HG02763 (cell line): ENCODE results near the gene KCNK16.

ENCODE experiments used
- ATAC-seq: cut with Tn5 transposase; IDR thresholded peaks from one replicate; pipeline ENCODE4 v1.9.1; 2021; ENCODE audit warnings: mild to moderate bottlenecking, moderate library complexity; ENCODE audit not compliant: unreplicated experiment

KCNK16 gene

DNA sequence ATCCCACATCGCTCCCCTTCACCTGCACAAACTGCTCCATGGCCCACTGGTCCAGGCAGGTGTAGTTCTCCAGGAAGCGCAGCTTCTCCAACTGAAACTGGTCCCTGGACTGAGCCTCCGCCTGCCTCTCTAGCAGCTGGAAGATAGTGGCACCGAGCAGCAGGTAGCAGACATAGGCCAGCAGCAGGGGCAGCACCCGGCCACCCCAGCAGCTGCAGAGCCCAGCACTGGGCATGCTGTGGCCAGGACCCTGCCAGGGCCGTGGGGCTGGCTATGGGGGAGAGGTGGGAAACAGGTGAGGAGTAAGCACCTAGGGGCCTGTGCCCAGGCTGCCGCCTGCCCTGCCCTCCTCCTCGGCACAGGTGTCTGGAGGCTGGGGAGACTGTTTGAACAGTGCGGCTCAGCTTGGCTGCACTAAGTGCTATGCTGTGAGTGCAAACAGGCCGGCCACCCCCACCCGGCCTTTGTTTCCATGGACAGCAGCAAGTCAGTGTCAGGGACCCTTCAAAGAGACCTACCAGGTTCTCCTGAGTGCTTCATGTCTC is at the start of gene KCNK16:
Gene KCNK16 (minus strand): TSS at position 397 of the 545 bp plus-strand sequence. CDS start 162 bp downstream, at position 235.
- ATAC-seq: no peak

DNA sequence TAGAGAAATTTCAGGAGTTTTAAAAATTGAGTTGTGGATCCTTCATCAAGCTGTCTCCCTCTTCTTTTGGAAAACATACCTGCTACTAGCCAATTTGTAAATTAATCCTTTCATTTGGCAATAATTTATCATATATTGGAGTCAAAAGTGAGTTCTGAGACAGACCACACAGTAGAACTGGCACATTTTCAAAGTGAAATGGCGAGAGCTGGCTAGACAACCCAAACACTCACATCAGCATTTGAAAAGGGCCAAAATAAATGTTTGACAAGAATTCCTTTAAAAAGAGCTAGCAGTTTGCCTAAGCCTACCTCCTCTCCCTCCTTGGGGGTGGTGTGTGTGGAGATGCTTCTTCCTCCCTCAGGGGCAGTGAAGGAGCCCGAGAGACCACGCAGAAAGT is 47.9 kb upstream of the KCNK16 start:
- no peak for ATAC-seq

- no peak for ATAC-seq
These were observed 47.5 kb upstream of the KCNK16 start for GRCh38 chr6:39369987-39370386.

GRCh38 chr6:39367700-39368099 is 45.2 kb upstream of the KCNK16 start:
- ATAC-seq: no peak

DNA sequence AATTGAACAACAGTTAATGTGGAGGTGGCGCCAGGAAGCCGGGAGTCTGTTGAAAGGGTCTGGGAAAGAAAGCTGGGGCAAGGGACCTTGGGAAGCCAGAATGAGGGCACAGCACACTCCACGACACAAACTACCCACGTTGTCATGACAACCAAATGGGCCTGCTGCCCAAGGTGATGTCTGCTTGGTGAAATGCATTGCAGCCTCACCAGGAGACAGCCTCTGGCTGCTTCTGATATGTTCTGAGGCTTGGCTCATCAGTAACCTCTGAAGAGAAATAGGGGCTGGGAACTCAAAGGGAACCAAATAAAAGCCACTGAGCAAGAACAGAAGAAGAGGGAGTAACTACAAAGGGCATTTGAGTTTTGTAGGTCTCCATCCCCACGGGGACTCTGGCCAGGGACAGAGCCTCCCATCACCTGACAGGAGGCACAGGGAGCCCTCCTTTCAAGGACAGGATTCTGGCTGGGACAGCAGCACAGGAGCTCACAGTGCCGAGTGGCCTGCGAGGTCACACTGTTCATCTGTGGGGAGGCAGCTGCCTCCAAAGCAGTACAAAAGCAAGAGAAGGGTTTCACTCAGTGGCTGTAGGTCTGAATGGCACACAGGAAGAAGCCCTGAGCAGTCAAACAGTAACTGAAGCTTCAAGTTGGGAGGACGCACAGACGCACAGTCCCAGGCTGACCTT is 44.6 kb upstream of the KCNK16 start:
- no peak for ATAC-seq

GRCh38 chr6:39365281-39366074 is 43.0 kb upstream of the KCNK16 start:
- ATAC-seq: no peak

GRCh38 chr6:39363280-39363679 is 40.8 kb upstream of the KCNK16 start:
- ATAC-seq: no peak

GRCh38 chr6:39362487-39362865 is 40.0 kb upstream of the KCNK16 start:
- ATAC-seq: no peak

DNA sequence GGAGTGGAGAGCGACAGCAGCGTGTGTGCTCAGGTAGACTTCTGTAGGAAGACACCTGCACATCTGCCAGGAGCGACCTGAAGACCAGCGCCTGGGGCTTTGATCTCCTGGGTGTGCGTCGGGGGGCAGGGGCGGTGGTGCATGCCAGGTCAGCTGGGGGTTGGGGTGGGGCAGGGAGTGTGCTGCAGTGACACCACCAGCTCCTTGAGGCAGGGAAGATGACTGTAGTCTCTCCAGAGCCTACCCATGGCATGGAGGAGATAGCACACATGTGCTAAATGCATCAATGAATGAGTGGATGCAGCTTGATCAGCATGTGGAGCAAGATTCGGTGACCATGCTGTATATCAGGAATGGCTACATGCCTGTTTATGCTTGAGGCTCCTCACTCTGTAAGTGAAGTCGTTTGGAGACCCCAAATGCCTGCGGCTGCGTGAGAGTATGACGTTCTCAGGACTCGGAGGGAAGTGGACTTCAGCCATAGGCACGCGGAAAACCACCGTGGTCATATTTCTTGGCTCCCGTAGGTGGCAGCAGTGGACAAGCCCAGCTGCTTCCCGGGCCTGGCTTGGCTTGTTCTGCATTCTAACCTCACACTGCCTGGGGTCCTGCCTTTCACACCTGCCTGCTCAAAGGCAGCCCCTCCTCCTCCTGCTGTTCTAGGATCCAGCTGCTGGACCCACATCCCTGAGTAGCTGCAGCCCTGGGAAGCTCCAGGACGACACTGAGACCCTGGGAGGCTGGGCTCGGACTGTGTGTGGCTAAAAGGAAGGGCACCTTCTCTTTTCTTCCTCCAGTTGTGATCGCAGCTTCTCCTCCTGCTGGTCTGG is 39.4 kb upstream of the KCNK16 start:
- no peak for ATAC-seq

DNA sequence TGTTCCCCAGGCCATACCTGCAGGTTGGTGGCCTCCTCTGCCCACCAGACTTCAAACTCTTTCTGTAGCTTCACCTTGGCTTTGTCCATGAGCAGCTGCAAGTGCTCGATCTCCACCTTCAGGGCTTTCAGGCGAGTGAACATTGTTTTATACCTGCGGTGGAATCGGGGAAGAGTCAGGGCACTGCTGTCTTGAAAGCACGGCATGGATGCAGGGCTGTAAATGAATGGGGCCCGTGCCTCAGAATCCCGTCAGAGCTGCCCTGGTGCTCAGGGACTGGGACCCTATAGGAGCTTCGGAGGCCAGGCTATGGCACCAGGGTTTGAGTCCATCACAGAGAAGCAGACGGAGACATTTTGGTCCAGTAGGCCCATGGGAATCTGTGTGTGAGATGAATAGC is 37.9 kb upstream of the KCNK16 start:
- no peak for ATAC-seq

GRCh38 chr6:39357998-39358686 is 35.6 kb upstream of the KCNK16 start:
- no peak for ATAC-seq

- ATAC-seq: no peak
These were observed 31.3 kb upstream of the KCNK16 start for GRCh38 chr6:39353698-39354315.

GRCh38 chr6:39350723-39351505 is 28.4 kb upstream of the KCNK16 start:
- no peak for ATAC-seq

DNA sequence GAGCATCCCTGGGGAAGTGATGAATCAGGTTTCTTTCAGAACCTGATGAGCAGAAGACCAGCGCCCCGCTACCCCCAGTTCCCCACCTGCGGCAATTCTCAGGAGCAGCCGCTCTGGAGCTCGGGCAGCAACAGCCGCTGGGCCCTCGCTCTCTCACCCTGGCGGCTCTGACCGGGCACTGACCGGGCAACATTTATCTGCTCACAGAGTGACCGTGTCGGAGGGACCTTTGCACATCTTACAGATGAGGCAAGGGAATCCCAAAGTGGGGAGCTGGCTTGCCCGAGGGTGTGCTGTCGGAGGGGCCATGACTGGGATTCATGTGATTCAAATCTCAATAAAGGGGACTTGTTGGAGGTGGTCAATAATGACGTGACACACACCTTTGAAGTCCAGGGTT is 26.2 kb upstream of the KCNK16 start:
- ATAC-seq: no peak

GRCh38 chr6:39347906-39348585 is 25.5 kb upstream of the KCNK16 start:
- no peak for ATAC-seq

DNA sequence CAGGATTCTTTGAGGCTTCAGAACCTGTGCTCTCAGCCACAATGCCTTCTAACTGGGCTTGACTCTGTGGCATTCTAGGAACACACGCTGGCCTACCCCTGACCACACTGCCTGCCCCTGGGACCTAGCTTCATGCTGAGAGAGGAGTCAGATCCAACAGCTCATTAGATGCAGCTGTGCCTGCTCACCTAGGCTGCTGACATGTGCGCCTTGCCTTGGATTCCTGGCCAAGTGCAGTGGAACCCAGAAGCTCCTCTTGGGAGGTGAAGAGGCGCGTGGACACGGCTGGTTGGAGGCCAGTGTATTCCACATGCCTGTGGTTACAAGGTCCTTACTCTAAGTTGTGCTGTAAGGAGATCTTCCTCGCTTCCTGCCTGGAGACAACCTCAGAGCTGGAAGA is 24.7 kb upstream of the KCNK16 start:
- no peak for ATAC-seq

- no peak for ATAC-seq
These were observed 22.3 kb upstream of the KCNK16 start for GRCh38 chr6:39344821-39345280.

GRCh38 chr6:39343396-39343870 is 20.9 kb upstream of the KCNK16 start:
- ATAC-seq: no peak
